Measurements from ENCODE around the gene KRTAP4-5.

DNA sequence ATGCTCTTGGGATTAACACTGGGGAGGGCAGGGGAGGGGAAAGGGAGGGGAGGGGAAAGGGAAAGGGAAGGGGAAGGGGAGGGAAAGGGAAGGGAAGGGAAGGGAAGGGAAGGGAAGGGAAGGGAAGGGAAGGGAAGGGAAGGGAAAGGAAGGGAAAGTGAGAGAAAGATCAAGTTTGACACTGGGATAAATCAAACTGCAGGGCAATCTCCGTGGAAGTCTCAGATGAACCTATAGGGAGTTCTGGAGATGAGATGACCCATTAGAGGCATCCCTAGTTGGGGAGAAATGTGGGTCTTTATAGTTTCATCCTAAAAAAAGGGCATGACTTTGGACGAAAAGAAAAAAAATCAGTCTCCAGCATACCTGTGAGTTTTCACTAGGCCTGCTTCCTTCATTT, 27.9 kb downstream of the KRTAP4-5 start:
- TF ChIP-seq, protein P1, sequence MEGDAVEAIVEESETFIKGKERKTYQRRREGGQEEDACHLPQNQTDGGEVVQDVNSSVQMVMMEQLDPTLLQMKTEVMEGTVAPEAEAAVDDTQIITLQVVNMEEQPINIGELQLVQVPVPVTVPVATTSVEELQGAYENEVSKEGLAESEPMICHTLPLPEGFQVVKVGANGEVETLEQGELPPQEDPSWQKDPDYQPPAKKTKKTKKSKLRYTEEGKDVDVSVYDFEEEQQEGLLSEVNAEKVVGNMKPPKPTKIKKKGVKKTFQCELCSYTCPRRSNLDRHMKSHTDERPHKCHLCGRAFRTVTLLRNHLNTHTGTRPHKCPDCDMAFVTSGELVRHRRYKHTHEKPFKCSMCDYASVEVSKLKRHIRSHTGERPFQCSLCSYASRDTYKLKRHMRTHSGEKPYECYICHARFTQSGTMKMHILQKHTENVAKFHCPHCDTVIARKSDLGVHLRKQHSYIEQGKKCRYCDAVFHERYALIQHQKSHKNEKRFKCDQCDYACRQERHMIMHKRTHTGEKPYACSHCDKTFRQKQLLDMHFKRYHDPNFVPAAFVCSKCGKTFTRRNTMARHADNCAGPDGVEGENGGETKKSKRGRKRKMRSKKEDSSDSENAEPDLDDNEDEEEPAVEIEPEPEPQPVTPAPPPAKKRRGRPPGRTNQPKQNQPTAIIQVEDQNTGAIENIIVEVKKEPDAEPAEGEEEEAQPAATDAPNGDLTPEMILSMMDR (conservative IDR thresholded peaks at IDR 0.05; ENCODE audit: low read length), result no peak
- no peak for TF ChIP-seq EZH2phosphoT487 (IDR thresholded peaks at IDR 0.05; ENCODE audit: borderline replicate concordance, low read depth, low read length)

Measured in OCI-LY7 (cell line).